Progenitor cell of endocrine pancreas (in vitro differentiated cells): ENCODE results near the gene TMEM50A. TPM values are rescaled to one million over a fixed set of nuclear protein-coding genes. Genes with fewer than 3 reads are reported as not detected.
"Not testable (repeated sequence)": the region's sequence is repeated elsewhere in the genome, so short reads cannot be mapped to it uniquely, and the experiment has no call there.

Experiments
- DNase-seq: peaks from one replicate; pipeline ENCODE4 v3.0.0; 2021; ENCODE audit warnings: low spot score; ENCODE audit not compliant: unreplicated experiment
- H3K27ac Mint-ChIP-seq: 2 replicates; pipeline ENCODE4 v1.8.0; 2021; ENCODE audit warnings: mild to moderate bottlenecking, moderate library complexity, mixed read lengths
- H3K27me3 Mint-ChIP-seq: 2 replicates; pipeline ENCODE4 v1.8.0; 2021; ENCODE audit warnings: mixed read lengths
- H3K36me3 Mint-ChIP-seq: 2 replicates; pipeline ENCODE4 v1.8.0; 2022; ENCODE audit warnings: mixed read lengths; ENCODE audit not compliant: insufficient read depth
- H3K4me1 Mint-ChIP-seq: 2 replicates; pipeline ENCODE4 v1.8.0; 2021; ENCODE audit warnings: low read depth, mixed read lengths
- H3K4me3 Mint-ChIP-seq: 2 replicates; pipeline ENCODE4 v1.8.0; 2021; ENCODE audit warnings: low read depth, mild to moderate bottlenecking, moderate library complexity, mixed read lengths
- H3K9me3 Mint-ChIP-seq: 2 replicates; pipeline ENCODE4 v1.8.0; 2021; ENCODE audit warnings: low read depth, mixed read lengths
- total RNA-seq: library from RNA; stranded (reverse); gene quantifications from 2 replicates; pipeline ENCODE4 v1.2.1, GENCODE V29; 2021
- TF ChIP-seq, protein P1 (sequence below): fragments of 200-600 bp; sonication (generic); IDR thresholded peaks from one replicate; pipeline ENCODE4 v1.5.0; 2021; ENCODE audit warnings: antibody characterized with exemption, mild to moderate bottlenecking; ENCODE audit not compliant: unreplicated experiment

The TMEM50A gene
- total RNA-seq, 1 donor from 2014 or later: 72.5 TPM

GRCh38 chr1:25360596-25361581 is 22.8 kb downstream of the TMEM50A start:
- H3K4me1 Mint-ChIP-seq: no peaks in the 10 kb centered on the region
- H3K36me3 Mint-ChIP-seq: peaks cover 18% of the 10 kb centered on the region
- H3K4me3 Mint-ChIP-seq: no peak overlapping the region
- H3K27ac Mint-ChIP-seq: no peak overlapping the region
- no peaks in the 10 kb centered on the region for H3K27me3 Mint-ChIP-seq
- TF ChIP-seq, protein P1, sequence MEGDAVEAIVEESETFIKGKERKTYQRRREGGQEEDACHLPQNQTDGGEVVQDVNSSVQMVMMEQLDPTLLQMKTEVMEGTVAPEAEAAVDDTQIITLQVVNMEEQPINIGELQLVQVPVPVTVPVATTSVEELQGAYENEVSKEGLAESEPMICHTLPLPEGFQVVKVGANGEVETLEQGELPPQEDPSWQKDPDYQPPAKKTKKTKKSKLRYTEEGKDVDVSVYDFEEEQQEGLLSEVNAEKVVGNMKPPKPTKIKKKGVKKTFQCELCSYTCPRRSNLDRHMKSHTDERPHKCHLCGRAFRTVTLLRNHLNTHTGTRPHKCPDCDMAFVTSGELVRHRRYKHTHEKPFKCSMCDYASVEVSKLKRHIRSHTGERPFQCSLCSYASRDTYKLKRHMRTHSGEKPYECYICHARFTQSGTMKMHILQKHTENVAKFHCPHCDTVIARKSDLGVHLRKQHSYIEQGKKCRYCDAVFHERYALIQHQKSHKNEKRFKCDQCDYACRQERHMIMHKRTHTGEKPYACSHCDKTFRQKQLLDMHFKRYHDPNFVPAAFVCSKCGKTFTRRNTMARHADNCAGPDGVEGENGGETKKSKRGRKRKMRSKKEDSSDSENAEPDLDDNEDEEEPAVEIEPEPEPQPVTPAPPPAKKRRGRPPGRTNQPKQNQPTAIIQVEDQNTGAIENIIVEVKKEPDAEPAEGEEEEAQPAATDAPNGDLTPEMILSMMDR: no peak
- DNase-seq: no peak
- H3K9me3 Mint-ChIP-seq: no peaks in the 10 kb centered on the region

DNA sequence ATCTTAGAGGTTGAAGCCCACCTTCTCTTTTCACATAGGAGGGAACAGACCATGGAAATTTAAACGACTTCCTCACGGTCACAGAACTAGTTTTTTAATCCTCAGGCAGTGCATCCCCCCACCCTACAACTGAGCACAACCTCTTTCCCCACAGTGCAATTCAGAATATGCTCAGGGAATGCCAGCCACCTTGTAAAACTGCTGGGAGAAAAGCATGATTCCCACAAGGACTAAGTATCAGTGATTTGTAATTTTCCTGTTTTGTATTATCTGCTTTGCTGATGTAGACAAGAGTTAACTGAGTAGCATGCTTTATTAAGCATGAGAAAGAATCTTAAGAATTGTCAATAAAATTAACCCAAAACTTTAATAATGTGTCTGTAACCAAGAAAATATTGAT is 23.8 kb downstream of the TMEM50A start:
- H3K27me3 Mint-ChIP-seq: no peaks in the 10 kb centered on the region
- H3K27ac Mint-ChIP-seq: no peak overlapping the region
- DNase-seq: no peak
- H3K36me3 Mint-ChIP-seq: peaks cover 13% of the 10 kb centered on the region
- no peaks in the 10 kb centered on the region for H3K4me1 Mint-ChIP-seq
- H3K4me3 Mint-ChIP-seq: no peak overlapping the region
- TF ChIP-seq, protein P1: no peak
- no peaks in the 10 kb centered on the region for H3K9me3 Mint-ChIP-seq

- not testable (repeated sequence) for H3K4me1 Mint-ChIP-seq, H3K27me3 Mint-ChIP-seq, H3K4me3 Mint-ChIP-seq, H3K27ac Mint-ChIP-seq, DNase-seq, H3K9me3 Mint-ChIP-seq
- H3K36me3 Mint-ChIP-seq: peaks cover 13% of the 10 kb centered on the region
Observed at GRCh38 chr1:25362634-25363559, 24.8 kb downstream of the TMEM50A start.

DNA sequence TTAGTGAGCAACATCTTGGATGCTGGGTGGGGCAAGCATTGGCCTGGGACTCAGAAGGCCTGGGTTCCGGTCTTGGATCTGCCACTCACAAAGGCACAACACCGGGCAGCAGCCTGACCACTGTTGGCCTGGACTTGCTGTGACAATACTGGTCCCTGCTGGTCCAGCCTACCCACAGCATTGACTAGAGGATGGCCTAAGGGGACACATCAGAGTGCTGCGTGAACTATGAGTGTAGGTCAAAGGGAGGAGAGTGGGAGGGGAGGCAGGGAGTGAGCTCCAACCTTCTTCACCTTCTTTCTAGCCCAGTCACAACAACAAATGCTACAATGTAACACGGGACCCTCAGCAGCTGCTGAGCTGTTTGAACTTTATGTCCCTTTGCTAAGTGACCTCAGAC is 31.1 kb downstream of the TMEM50A start:
- no peak overlapping the region for H3K27ac Mint-ChIP-seq
- H3K4me1 Mint-ChIP-seq: peaks cover 6% of the 10 kb centered on the region
- no peak for DNase-seq
- TF ChIP-seq, protein P1: no peak
- no peaks in the 10 kb centered on the region for H3K36me3 Mint-ChIP-seq
- H3K4me3 Mint-ChIP-seq: no peak overlapping the region
- no peaks in the 10 kb centered on the region for H3K9me3 Mint-ChIP-seq
- no peaks in the 10 kb centered on the region for H3K27me3 Mint-ChIP-seq

DNA sequence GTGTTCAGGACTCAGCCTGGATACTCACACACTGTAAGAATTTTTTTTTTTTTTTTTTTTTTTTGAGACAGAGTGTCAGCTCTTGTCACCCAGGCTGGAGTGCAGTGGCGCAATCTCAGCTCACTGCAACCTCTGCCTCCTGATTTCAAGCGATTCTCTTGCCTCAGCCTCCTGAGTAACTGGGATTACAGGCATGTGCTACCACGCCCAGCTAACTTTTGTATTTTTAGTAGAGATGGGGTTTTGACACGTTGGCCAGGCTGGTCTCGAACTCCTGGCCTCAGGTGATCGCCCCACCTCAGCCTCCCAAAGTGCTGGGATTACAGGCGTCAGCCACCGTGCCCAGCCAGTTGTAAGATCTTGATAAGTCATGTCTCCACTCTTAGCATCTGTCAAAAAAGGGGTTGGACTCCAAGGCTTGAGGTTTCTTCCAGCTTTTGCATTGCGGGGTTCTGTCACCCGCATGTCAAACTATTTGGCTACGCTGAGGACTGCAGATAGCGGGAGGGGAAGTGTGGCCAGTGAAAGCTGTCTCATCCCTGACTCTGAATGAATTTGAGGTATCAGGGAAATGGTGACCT is 31.6 kb downstream of the TMEM50A start:
- H3K4me3 Mint-ChIP-seq, H3K36me3 Mint-ChIP-seq, DNase-seq, H3K9me3 Mint-ChIP-seq, H3K27me3 Mint-ChIP-seq, H3K27ac Mint-ChIP-seq, H3K4me1 Mint-ChIP-seq: not testable (repeated sequence)

DNA sequence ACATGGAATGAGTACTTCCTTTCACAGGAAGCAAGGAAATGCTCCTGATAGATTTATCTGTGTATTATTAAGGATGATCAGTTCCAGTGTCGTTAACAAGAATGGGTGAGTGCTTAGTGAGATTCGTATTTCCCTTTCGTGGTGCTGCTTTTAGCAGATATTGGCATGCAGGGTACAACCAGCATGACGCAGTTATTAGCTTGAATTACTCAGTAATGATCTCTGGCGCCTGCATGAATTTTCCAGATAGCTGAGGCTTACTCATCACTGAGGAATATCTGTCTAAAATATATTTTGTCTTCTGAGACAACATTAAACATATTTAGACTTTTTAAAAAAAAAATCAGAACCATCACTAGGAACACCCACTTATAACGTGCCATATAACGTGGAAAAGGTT is 33.6 kb downstream of the TMEM50A start:
- H3K9me3 Mint-ChIP-seq, H3K36me3 Mint-ChIP-seq, H3K27ac Mint-ChIP-seq, H3K4me1 Mint-ChIP-seq, DNase-seq, H3K4me3 Mint-ChIP-seq, H3K27me3 Mint-ChIP-seq: not testable (repeated sequence)

GRCh38 chr1:25378367-25378766 is 40.2 kb downstream of the TMEM50A start:
- not testable (repeated sequence) for H3K4me3 Mint-ChIP-seq, H3K4me1 Mint-ChIP-seq, H3K27me3 Mint-ChIP-seq, H3K36me3 Mint-ChIP-seq, H3K27ac Mint-ChIP-seq, DNase-seq, H3K9me3 Mint-ChIP-seq

GRCh38 chr1:25382543-25382942 is 44.4 kb downstream of the TMEM50A start:
- H3K27ac Mint-ChIP-seq, H3K36me3 Mint-ChIP-seq, H3K4me1 Mint-ChIP-seq, H3K9me3 Mint-ChIP-seq, H3K27me3 Mint-ChIP-seq, DNase-seq, H3K4me3 Mint-ChIP-seq: not testable (repeated sequence)

DNA sequence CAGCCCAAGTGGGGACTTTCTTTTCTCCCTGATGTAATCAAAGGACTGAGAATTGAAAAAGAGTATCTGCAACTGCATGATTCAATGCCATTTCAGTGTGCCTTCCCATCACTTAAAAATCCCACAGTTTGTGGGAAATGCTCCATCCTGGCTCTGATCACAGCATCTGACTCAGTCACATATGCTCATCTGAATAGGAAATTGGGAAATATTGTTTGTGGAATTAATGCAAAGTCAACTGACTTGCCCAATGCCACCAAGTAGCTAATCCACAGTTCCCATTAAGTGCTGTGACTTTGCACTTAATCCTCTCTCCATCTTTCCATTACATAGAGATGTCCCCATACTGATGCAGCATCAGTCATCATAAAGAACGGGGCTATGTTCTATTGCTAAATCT is 45.0 kb downstream of the TMEM50A start:
- DNase-seq, H3K27ac Mint-ChIP-seq, H3K9me3 Mint-ChIP-seq, H3K4me3 Mint-ChIP-seq, H3K27me3 Mint-ChIP-seq, H3K4me1 Mint-ChIP-seq, H3K36me3 Mint-ChIP-seq: not testable (repeated sequence)
